ENCODE data around the gene CCND3. TPM values are rescaled to one million over a fixed set of nuclear protein-coding genes. Genes with fewer than 3 reads are reported as not detected.
A peak's percentile ranks its signal among the peaks of the same experiment; 100 is the strongest.

Gene CCND3
- total RNA-seq, 2 experiments from 2014 or later = 244 to 319 TPM

GRCh38 chr6:41984623-41985022, 43.0 kb upstream of the CCND3 start:
- no TSS peak for BruUV-seq (replicated peaks)
- DNase-seq (ENCODE audit: low spot score) = no peak
- Histone ChIP-seq H3K9me3 (ENCODE audit: low read length) (no peaks in the 10 kb centered on the region; the same call in 1 of the 2 replicates), H3K9me2 (ENCODE audit: insufficient read depth, low read length) (no peaks in the 10 kb centered on the region), H3K79me2 (ENCODE audit: insufficient read depth, low read depth, low read length) (no peaks in the 10 kb centered on the region), H3K27ac (ENCODE audit: low read depth, low read length, poor library complexity, severe bottlenecking) (no peak overlapping the region), H3K4me2 (ENCODE audit: low read length) (peak overlapping the region; percentile 23; the same call in 1 of the 2 replicates), H3K36me3 (ENCODE audit: insufficient read depth, low read length) (no peaks in the 10 kb centered on the region), H3K4me1 (ENCODE audit: insufficient read depth, low read length, poor library complexity, severe bottlenecking) (peaks cover 22% of the 10 kb centered on the region), H3K4me3 (ENCODE audit: low read depth, low read length, poor library complexity, severe bottlenecking) (no peak overlapping the region), H4K20me1 (ENCODE audit: insufficient read depth, low read length) (no peaks in the 10 kb centered on the region), H2AFZ (ENCODE audit: low read length) (no peak overlapping the region)
- ChIA-PET CTCF (ENCODE audit: unreplicated experiment) (no interaction called here), POLR2A (interaction anchor here (0.7 kb wide), 1 partner anchor 37 kb away, joined by 4 read pairs; no protein-coding TSS in a partner anchor)
- TF ChIP-seq EZH2phosphoT487 (IDR thresholded peaks at IDR 0.05; ENCODE audit: borderline replicate concordance, low read depth, low read length) (no peak), CTCF (conservative IDR thresholded peaks at IDR 0.05; ENCODE audit: low read length) (no peak)
- intact Hi-C loops (cut with micrococcal nuclease; ENCODE audit: unreplicated experiment) = no loop called here

GRCh38 chr6:41976794-41977484, 35.3 kb upstream of the CCND3 start:
- intact Hi-C loops (cut with micrococcal nuclease; ENCODE audit: unreplicated experiment) = loop anchor here (5.0 kb wide), 1 partner anchor 35 kb away; the partner anchor contains the start of gene CCND3
- CTCF ChIA-PET (ENCODE audit: unreplicated experiment) = interaction anchor here (0.6 to 1.0 kb wide), 2 partner anchors 13 to 196 kb away, joined by 3 read pairs; no protein-coding TSS in a partner anchor
- POLR2A ChIA-PET = interaction anchor here (0.7 to 2.2 kb wide), 11 partner anchors 9 to 45 kb away, joined by 3 to 9 read pairs (median 4); no protein-coding TSS in a partner anchor
- no peaks in the 10 kb centered on the region for H3K36me3 ChIP-seq (ENCODE audit: insufficient read depth, low read length)
- no peak overlapping the region for H3K4me3 ChIP-seq (ENCODE audit: low read depth, low read length, poor library complexity, severe bottlenecking)
- DNase-seq (ENCODE audit: low spot score) = peak; percentile 29
- H3K79me2 ChIP-seq (ENCODE audit: insufficient read depth, low read depth, low read length) = no peaks in the 10 kb centered on the region
- no peaks in the 10 kb centered on the region for H4K20me1 ChIP-seq (ENCODE audit: insufficient read depth, low read length)
- H3K9me3 ChIP-seq (ENCODE audit: low read length) = no peaks in the 10 kb centered on the region
- BruUV-seq (replicated peaks) = no TSS peak
- H2AFZ ChIP-seq (ENCODE audit: low read length) = peak overlapping the region; percentile 43; the same call in 1 of the 2 replicates
- no peaks in the 10 kb centered on the region for H3K9me2 ChIP-seq (ENCODE audit: insufficient read depth, low read length)
- no peak for TF ChIP-seq EZH2phosphoT487 (IDR thresholded peaks at IDR 0.05; ENCODE audit: borderline replicate concordance, low read depth, low read length)
- no peak for TF ChIP-seq CTCF (conservative IDR thresholded peaks at IDR 0.05; ENCODE audit: low read length)
- peaks cover 75% of the 10 kb centered on the region for H3K4me1 ChIP-seq (ENCODE audit: insufficient read depth, low read length, poor library complexity, severe bottlenecking)
- H3K4me2 ChIP-seq (ENCODE audit: low read length) = peak overlapping the region; percentile 33
- peak overlapping the region; percentile 47 for H3K27ac ChIP-seq (ENCODE audit: low read depth, low read length, poor library complexity, severe bottlenecking)

GRCh38 chr6:41975276-41975675, 33.7 kb upstream of the CCND3 start:
- intact Hi-C loops (cut with micrococcal nuclease; ENCODE audit: unreplicated experiment) = loop anchor here (5.0 kb wide), 1 partner anchor 33 kb away; the partner anchor contains the start of gene CCND3
- no peaks in the 10 kb centered on the region for H3K9me2 ChIP-seq (ENCODE audit: insufficient read depth, low read length)
- CTCF ChIA-PET (ENCODE audit: unreplicated experiment) = no interaction called here

More at GRCh38 chr6:41975276-41975675, 33.7 kb upstream of the CCND3 start:
- no peak overlapping the region for H3K4me2 ChIP-seq (ENCODE audit: low read length)
- TF ChIP-seq CTCF (conservative IDR thresholded peaks at IDR 0.05; ENCODE audit: low read length) = no peak
- TF ChIP-seq EZH2phosphoT487 (IDR thresholded peaks at IDR 0.05; ENCODE audit: borderline replicate concordance, low read depth, low read length) = no peak
- no peak overlapping the region for H3K4me3 ChIP-seq (ENCODE audit: low read depth, low read length, poor library complexity, severe bottlenecking)
- no peaks in the 10 kb centered on the region for H3K79me2 ChIP-seq (ENCODE audit: insufficient read depth, low read depth, low read length)
- no peak overlapping the region for H2AFZ ChIP-seq (ENCODE audit: low read length)
- peaks cover 78% of the 10 kb centered on the region for H3K4me1 ChIP-seq (ENCODE audit: insufficient read depth, low read length, poor library complexity, severe bottlenecking)
- BruUV-seq (replicated peaks) = no TSS peak
- DNase-seq (ENCODE audit: low spot score) = no peak
- no peaks in the 10 kb centered on the region for H4K20me1 ChIP-seq (ENCODE audit: insufficient read depth, low read length)
- no peaks in the 10 kb centered on the region for H3K9me3 ChIP-seq (ENCODE audit: low read length)
- peak overlapping the region; percentile 41 for H3K27ac ChIP-seq (ENCODE audit: low read depth, low read length, poor library complexity, severe bottlenecking)
- POLR2A ChIA-PET = interaction anchor here (1.3 to 1.7 kb wide), 3 partner anchors 11 to 47 kb away, joined by 5 read pairs; no protein-coding TSS in a partner anchor
- H3K36me3 ChIP-seq (ENCODE audit: insufficient read depth, low read length) = no peaks in the 10 kb centered on the region

All from OCI-LY7 (cell line).